HG02759 (cell line): ENCODE results near the gene RGPD6.
"Not testable (repeated sequence)": the region's sequence is repeated elsewhere in the genome, so short reads cannot be mapped to it uniquely, and the experiment has no call there.

Experiments used
- ATAC-seq: cut with Tn5 transposase; IDR thresholded peaks from one replicate; pipeline ENCODE4 v1.9.1; 2021; ENCODE audit warnings: mild to moderate bottlenecking, moderate library complexity; ENCODE audit not compliant: unreplicated experiment

Gene RGPD6

GRCh38 chr2:110576763-110577416, at the start of gene RGPD6:
Gene RGPD6, minus strand, starts transcription at chr2:110577222. Its CDS starts 198 bp downstream, at chr2:110577024.
- ATAC-seq, result peak; percentile 96

- ATAC-seq, result not testable (repeated sequence)
These were observed 42.4 kb upstream of the RGPD6 start for GRCh38 chr2:110619326-110619939.

GRCh38 chr2:110613927-110614326, 36.9 kb upstream of the RGPD6 start:
- not testable (repeated sequence) for ATAC-seq

GRCh38 chr2:110610613-110611250, 33.7 kb upstream of the RGPD6 start:
- ATAC-seq, result peak; percentile 39

GRCh38 chr2:110609843-110610612, 33.0 kb upstream of the RGPD6 start:
- ATAC-seq, result peak; percentile 41

GRCh38 chr2:110608788-110609502, 31.9 kb upstream of the RGPD6 start:
- ATAC-seq, result not testable (repeated sequence)

GRCh38 chr2:110605057-110605456, 28.0 kb upstream of the RGPD6 start:
- ATAC-seq, result not testable (repeated sequence)

- ATAC-seq, result not testable (repeated sequence)
These were observed 27.0 kb upstream of the RGPD6 start for GRCh38 chr2:110603917-110604591.

GRCh38 chr2:110602139-110602538, 25.1 kb upstream of the RGPD6 start:
- ATAC-seq, result not testable (repeated sequence)

GRCh38 chr2:110591973-110592372, 15.0 kb upstream of the RGPD6 start:
- ATAC-seq, result not testable (repeated sequence)

- ATAC-seq, result not testable (repeated sequence)
These were observed 12.8 kb upstream of the RGPD6 start for GRCh38 chr2:110589677-110590330.

- not testable (repeated sequence) for ATAC-seq
These were observed 11.5 kb upstream of the RGPD6 start for GRCh38 chr2:110588520-110588919.

GRCh38 chr2:110579216-110579965, 2.4 kb upstream of the RGPD6 start:
- ATAC-seq, result not testable (repeated sequence)

- peak; percentile 70 for ATAC-seq
These were observed 1.4 kb upstream of the RGPD6 start for GRCh38 chr2:110578429-110578828.

GRCh38 chr2:110499755-110500377, 77.2 kb downstream of the RGPD6 start:
- peak; percentile 91 for ATAC-seq

- not testable (repeated sequence) for ATAC-seq
These were observed 81.0 kb downstream of the RGPD6 start for GRCh38 chr2:110496027-110496426.

- ATAC-seq, result not testable (repeated sequence)
These were observed 82.5 kb downstream of the RGPD6 start for GRCh38 chr2:110494488-110494887.

- not testable (repeated sequence) for ATAC-seq
These were observed 88.0 kb downstream of the RGPD6 start for GRCh38 chr2:110488991-110489390.
